Measurements from ENCODE around the gene DFFA. TPM values are rescaled to one million over a fixed set of nuclear protein-coding genes. Genes with fewer than 3 reads are reported as not detected.
"Not testable (repeated sequence)": the region's sequence is repeated elsewhere in the genome, so short reads cannot be mapped to it uniquely, and the experiment has no call there.

Gene DFFA
- polyA plus RNA-seq, 1 donor: 20.8 TPM

- no peak for DNase-seq
Observed at GRCh38 chr1:10459184-10459583, 13.1 kb downstream of the DFFA start.

- DNase-seq: no peak
Observed at GRCh38 chr1:10457875-10458274, 14.5 kb downstream of the DFFA start.

- not testable (repeated sequence) for DNase-seq
Observed at GRCh38 chr1:10457462-10457861, 14.9 kb downstream of the DFFA start.

GRCh38 chr1:10456661-10457060 is 15.7 kb downstream of the DFFA start:
- DNase-seq: no peak

GRCh38 chr1:10456048-10456447 is 16.3 kb downstream of the DFFA start:
- DNase-seq: no peak

- DNase-seq: no peak
Observed at GRCh38 chr1:10451287-10451686, 21.0 kb downstream of the DFFA start.

- no peak for DNase-seq
Observed at GRCh38 chr1:10450836-10451235, 21.5 kb downstream of the DFFA start.

- DNase-seq: peak; percentile 34
Observed at GRCh38 chr1:10450156-10450814, 22.0 kb downstream of the DFFA start.

- DNase-seq: no peak
Observed at GRCh38 chr1:10449751-10450150, 22.6 kb downstream of the DFFA start, which contains the start of gene CORT. CORT (plus strand) TSS chr1:10450031; CDS start chr1:10450224, 193 bp downstream.

- DNase-seq: no peak
Observed at GRCh38 chr1:10446790-10447422, 25.4 kb downstream of the DFFA start.

GRCh38 chr1:10444795-10445397 is 27.4 kb downstream of the DFFA start:
- DNase-seq: no peak

GRCh38 chr1:10444248-10444647 is 28.1 kb downstream of the DFFA start:
- no peak for DNase-seq

- DNase-seq: no peak
Observed at GRCh38 chr1:10440794-10441193, 31.5 kb downstream of the DFFA start.

- no peak for DNase-seq
Observed at GRCh38 chr1:10440305-10440704, 32.0 kb downstream of the DFFA start.

- no peak for DNase-seq
Observed at GRCh38 chr1:10438677-10439163, 33.6 kb downstream of the DFFA start.

GRCh38 chr1:10437052-10437451 is 35.3 kb downstream of the DFFA start:
- DNase-seq: no peak

- no peak for DNase-seq
Observed at GRCh38 chr1:10434590-10434989, 37.7 kb downstream of the DFFA start.

GRCh38 chr1:10433790-10434189 is 38.5 kb downstream of the DFFA start:
- DNase-seq: no peak

- DNase-seq: no peak
Observed at GRCh38 chr1:10432910-10433700, 39.2 kb downstream of the DFFA start.

- no peak for DNase-seq
Observed at GRCh38 chr1:10431070-10431730, 41.1 kb downstream of the DFFA start.

GRCh38 chr1:10430216-10431069 is 41.9 kb downstream of the DFFA start, which contains the start of gene CENPS:
CENPS (plus strand) TSS chr1:10430433; CDS start chr1:10430518, 85 bp downstream.
- DNase-seq: peak; percentile 95

All from hindlimb muscle (tissue), 1 donor.